22Rv1 (cell line): ENCODE measurements around the gene ZNF20.

Experiments
- CTCF ChIP-seq: fragments of 450-650 bp; IDR thresholded peaks from 2 replicates; pipeline ENCODE4 v1.5.1; 2017; ENCODE audit warnings: mild to moderate bottlenecking
- ZFX ChIP-seq: fragments of 450-650 bp; IDR thresholded peaks from 2 replicates; pipeline ENCODE4 v1.6.1; 2017; ENCODE audit warnings: antibody characterized with exemption, borderline replicate concordance

DNA sequence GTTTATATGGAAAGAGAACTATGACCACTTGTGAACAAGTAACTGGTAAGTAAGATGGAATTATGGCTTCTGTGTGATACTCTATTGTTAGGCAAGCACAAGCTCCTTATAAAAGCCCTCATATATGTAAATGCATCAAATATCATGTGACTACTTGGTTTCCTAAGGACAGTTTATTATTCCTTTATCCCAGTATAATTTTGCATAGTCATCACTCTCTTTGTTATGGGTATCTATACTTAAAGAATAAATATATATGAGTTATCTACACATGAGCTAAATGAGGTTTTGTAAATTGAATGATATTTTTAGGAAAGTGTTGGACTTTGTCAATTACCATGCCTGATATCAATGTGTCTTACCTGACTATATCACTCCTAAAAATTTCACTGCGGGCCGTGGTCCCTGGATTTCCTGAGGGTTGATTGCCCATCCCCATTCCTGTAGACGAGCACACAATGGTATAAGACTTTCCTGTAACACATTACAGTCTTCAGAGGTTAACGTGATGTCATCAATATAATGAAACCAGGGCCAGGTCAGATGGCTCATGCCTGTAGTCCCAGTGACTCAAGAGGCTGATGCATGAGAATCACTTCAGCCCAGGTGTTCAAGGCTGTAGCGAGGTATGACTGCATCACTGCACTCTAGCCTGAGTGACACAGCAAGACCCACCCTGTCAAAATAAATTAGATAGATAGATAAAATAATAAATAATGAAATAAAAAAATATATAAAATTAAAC is 54.9 kb downstream of the ZNF20 start:
- TF ChIP-seq CTCF (no peak), ZFX (no peak)
